Neural crest cell (in vitro differentiated cells): ENCODE data around the gene DGCR2. TPM values are rescaled to one million over a fixed set of nuclear protein-coding genes. Genes with fewer than 3 reads are reported as not detected.
"Not testable (repeated sequence)": the region's sequence is repeated elsewhere in the genome, so short reads cannot be mapped to it uniquely, and the experiment has no call there.

Experiments
- DNase-seq: peaks from one replicate; pipeline ENCODE4 v3.0.0; 2021; ENCODE audit warnings: low read depth, mixed read lengths, low spot score
- H3K27ac Mint-ChIP-seq: one replicate; pipeline ENCODE4 v1.8.0; 2021; ENCODE audit warnings: mild to moderate bottlenecking, mixed read lengths; ENCODE audit not compliant: unreplicated experiment
- H3K27me3 Mint-ChIP-seq: 2 replicates; pipeline ENCODE4 v1.8.0; 2021; ENCODE audit warnings: low read depth, mild to moderate bottlenecking, mixed read lengths
- H3K36me3 Mint-ChIP-seq: 2 replicates; pipeline ENCODE4 v1.8.0; 2021; ENCODE audit warnings: low read depth, mild to moderate bottlenecking, mixed read lengths
- H3K4me1 Mint-ChIP-seq: 2 replicates; pipeline ENCODE4 v1.8.0; 2021; ENCODE audit warnings: mixed read lengths
- H3K4me3 Mint-ChIP-seq: one replicate; pipeline ENCODE4 v1.8.0; 2021; ENCODE audit warnings: mild to moderate bottlenecking, mixed read lengths
- H3K9me3 Mint-ChIP-seq: 2 replicates; pipeline ENCODE4 v1.8.0; 2021; ENCODE audit warnings: mixed read lengths
- CTCF ChIP-seq: fragments of 200-600 bp; sonication (generic); conservative IDR thresholded peaks from 2 replicates; pipeline ENCODE4 v1.5.0; 2021; ENCODE audit warnings: antibody characterized with exemption, mild to moderate bottlenecking
- total RNA-seq: library from RNA; stranded (reverse); gene quantifications from 2 replicates; pipeline ENCODE4 v1.2.1, GENCODE V29; 2021

DGCR2 gene
- total RNA-seq, 1 donor from 2014 or later: 91.6 TPM

DNA sequence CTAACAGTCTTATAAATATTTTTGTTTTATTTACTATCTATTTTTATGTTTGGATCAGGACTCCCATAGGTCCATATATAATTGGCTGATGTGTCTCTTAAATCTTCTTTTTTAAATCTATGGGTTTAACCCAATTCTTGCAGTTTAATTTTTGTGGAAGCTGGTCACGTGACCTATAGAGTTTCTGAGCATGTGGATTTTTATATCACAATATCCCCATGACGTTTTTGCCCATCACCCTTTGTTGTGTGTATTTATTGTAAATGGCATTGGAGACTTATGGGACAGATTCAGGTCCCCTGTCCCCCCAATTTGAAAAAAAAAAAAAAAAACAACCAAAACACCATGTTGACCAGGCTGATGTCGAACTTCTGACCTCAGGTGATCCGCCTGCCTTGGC is 107.3 kb downstream of the DGCR2 start:
- no peak overlapping the region for H3K27ac Mint-ChIP-seq
- H3K4me1 Mint-ChIP-seq: no peaks in the 10 kb centered on the region
- no peak overlapping the region for H3K4me3 Mint-ChIP-seq
- H3K36me3 Mint-ChIP-seq: no peaks in the 10 kb centered on the region
- no peaks in the 10 kb centered on the region for H3K9me3 Mint-ChIP-seq
- DNase-seq: no peak
- no peak for TF ChIP-seq CTCF
- H3K27me3 Mint-ChIP-seq: peaks cover 3% of the 10 kb centered on the region

DNA sequence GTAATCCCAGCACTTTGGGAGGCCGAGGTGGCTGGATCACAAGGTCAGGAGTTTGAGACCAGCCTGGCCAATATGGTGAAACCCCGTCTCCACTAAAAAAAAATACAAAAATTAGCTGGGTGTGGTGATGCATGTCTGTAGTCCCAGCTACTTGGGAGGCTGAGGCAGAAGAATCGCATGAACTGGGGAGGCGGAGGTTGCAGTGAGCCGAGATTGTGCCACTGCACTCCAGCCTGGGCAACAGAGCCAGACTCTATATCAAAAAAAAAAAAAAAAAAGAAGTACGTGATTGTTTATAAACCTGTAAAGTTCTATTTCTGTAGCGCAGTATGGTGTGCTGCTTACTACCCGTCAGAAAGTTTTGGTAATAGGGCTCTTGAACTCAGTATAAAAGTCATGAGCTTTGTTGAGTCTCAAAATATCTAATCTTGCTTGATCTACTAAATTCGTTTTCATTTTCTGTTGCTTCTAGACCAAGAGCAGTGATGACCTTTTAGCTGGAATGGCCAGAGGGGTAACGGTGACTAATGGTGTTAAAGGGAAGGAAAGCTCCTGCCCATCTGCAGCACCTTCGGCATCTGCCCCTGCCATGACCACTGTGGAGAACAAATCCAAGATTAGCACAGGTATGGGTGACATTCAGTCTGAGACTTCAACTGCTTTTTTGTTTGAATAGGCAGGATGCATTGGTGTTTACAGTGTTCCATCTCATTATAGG is 108.2 kb downstream of the DGCR2 start:
- H3K9me3 Mint-ChIP-seq, H3K27me3 Mint-ChIP-seq, H3K4me1 Mint-ChIP-seq, H3K4me3 Mint-ChIP-seq, H3K27ac Mint-ChIP-seq, H3K36me3 Mint-ChIP-seq, DNase-seq: not testable (repeated sequence)

GRCh38 chr22:19013411-19013810 is 108.8 kb downstream of the DGCR2 start:
- DNase-seq: not testable (repeated sequence)

DNA sequence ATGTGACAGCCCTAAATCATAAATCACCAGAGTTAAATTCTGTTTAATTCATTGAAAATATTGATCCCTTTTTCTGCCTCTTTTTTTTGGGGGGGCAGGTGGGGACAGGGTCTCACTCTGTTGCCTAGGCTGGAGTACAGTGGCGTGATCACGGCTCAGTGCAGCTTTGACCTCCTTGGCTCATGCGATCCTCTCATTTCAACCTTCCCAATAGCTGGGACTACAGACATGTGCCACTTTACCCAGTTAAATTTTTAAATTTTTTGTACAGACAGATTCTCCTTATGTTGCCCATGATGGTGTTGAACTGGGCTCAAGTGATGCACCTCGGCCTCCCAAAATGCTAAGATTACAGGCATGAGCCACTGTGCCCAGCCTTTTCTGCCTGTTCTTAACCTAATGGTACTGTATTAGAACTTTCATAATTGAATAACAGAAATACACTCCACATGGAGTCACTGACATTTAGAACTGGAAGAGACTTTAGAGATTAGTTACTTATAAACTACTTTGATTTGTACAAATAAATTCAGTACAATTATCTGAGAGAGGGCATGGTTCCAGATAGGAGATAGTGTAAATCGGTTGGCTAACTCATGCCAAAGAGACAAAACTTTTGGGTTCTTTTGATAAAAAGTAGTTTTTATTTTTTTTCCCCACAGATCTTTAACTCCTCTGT is 109.8 kb downstream of the DGCR2 start:
- no peak for TF ChIP-seq CTCF
- no peaks in the 10 kb centered on the region for H3K9me3 Mint-ChIP-seq
- H3K4me3 Mint-ChIP-seq: no peak overlapping the region
- no peaks in the 10 kb centered on the region for H3K36me3 Mint-ChIP-seq
- H3K4me1 Mint-ChIP-seq: no peaks in the 10 kb centered on the region
- DNase-seq: no peak
- H3K27ac Mint-ChIP-seq: no peak overlapping the region
- no peaks in the 10 kb centered on the region for H3K27me3 Mint-ChIP-seq

More at GRCh38 chr22:19013411-19013810, 108.8 kb downstream of the DGCR2 start:
- not testable (repeated sequence) for H3K27ac Mint-ChIP-seq, H3K27me3 Mint-ChIP-seq, H3K4me3 Mint-ChIP-seq, H3K4me1 Mint-ChIP-seq, H3K9me3 Mint-ChIP-seq, H3K36me3 Mint-ChIP-seq

DNA sequence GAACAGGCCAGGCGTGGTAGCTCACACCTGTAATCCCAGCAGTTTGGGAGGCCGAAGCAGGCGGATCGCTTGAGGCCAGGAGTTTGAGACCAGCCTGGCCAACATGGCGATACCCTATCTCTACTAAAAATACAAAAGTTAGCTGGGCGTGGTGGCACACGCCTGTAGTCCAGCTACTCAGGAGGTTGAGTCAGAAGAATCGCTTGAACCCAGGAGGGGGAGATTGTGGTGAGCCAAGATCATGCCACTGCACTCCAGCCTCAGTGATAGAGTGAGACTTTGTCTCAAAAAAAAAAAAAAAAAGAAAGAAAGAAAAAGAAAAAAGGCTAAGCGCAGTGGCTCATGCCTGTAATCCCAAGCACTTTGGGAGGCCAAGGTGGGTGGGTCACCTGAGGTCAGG is 110.6 kb downstream of the DGCR2 start:
- not testable (repeated sequence) for H3K4me3 Mint-ChIP-seq, DNase-seq, H3K36me3 Mint-ChIP-seq, H3K4me1 Mint-ChIP-seq, H3K27ac Mint-ChIP-seq, H3K27me3 Mint-ChIP-seq, H3K9me3 Mint-ChIP-seq

- no peak for TF ChIP-seq CTCF
- Mint-ChIP-seq H3K36me3 (no peaks in the 10 kb centered on the region), H3K27ac (no peak overlapping the region), H3K4me1 (no peaks in the 10 kb centered on the region), H3K9me3 (no peaks in the 10 kb centered on the region), H3K27me3 (no peaks in the 10 kb centered on the region), H3K4me3 (no peak overlapping the region)
- no peak for DNase-seq
These were observed 111.1 kb downstream of the DGCR2 start for GRCh38 chr22:19011075-19011474.

- no peaks in the 10 kb centered on the region for H3K36me3 Mint-ChIP-seq
- H3K4me1 Mint-ChIP-seq: no peaks in the 10 kb centered on the region
- TF ChIP-seq CTCF: no peak
- no peaks in the 10 kb centered on the region for H3K9me3 Mint-ChIP-seq
- H3K4me3 Mint-ChIP-seq: no peak overlapping the region
- DNase-seq: no peak
- H3K27me3 Mint-ChIP-seq: peaks cover 8% of the 10 kb centered on the region
- H3K27ac Mint-ChIP-seq: no peak overlapping the region
These were observed 116.3 kb downstream of the DGCR2 start for GRCh38 chr22:19005905-19006304.
